HG03558 (cell line): ENCODE measurements around the gene ACTN1.

Experiments used
- ATAC-seq: cut with Tn5 transposase; IDR thresholded peaks from one replicate; pipeline ENCODE4 v1.9.1; 2021; ENCODE audit warnings: moderate number of reproducible peaks; ENCODE audit not compliant: unreplicated experiment; ENCODE audit errors: extremely low read depth

ACTN1 gene

GRCh38 chr14:68955164-68955850 is 23.8 kb downstream of the ACTN1 start:
- ATAC-seq: no peak

DNA sequence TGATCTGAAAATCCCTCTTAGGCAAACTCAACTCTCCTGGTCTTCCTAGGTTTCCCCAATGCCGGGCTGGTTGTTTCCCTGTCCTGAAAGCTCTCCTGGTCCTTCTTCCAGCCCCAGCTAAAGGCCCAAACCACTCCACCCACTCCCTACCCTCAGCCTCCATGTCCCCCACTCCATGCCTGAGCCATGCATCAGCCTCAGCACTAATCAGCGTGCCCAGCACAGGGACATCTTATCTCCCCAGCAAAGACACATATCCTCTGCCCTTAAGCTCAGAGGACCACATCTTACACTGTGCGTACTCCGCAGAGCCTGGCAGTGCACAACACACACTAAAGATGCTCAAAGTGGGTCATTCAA is 25.9 kb downstream of the ACTN1 start:
- ATAC-seq: no peak

GRCh38 chr14:68952531-68953195 is 26.4 kb downstream of the ACTN1 start:
- no peak for ATAC-seq

- no peak for ATAC-seq
Observed at GRCh38 chr14:68951800-68952530, 27.1 kb downstream of the ACTN1 start.

DNA sequence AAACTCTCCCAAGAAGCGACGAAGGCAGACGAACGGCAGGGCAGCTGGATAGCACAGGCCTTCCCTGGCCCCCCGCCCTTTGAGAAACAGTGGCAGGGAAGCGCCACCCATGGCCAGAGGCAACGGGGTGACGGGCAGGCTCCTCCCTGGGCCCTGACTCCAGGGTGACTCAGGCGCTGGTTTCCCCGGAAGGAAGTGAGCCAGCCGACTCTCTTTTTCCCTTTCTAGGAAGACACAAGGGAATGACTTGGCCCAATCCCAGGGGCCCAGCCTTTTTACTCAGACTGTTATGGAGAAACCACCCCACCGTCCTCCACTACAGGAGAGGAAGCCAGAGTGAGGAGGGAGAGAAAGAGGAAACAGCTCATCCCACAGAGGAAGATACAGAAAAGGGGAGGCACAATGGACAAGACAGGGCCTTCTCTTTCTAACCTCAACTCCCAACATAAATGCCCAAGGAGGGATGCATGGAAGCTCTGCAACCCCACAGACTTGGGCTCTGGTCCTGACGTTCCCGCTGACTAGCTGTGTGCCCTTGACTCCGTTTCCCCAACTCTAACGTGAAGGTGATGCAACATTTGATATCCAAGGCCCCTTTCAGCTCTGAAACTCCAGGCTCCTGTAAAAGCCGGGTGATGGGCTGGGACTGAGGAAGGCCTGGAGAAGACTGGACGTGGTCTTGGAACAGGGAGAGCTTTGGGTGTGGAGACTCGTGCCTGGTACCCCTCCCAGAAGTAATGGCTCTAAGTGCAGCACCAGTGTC is 27.9 kb downstream of the ACTN1 start:
- no peak for ATAC-seq

- no peak for ATAC-seq
Observed at GRCh38 chr14:68950111-68950510, 29.0 kb downstream of the ACTN1 start.

- ATAC-seq: no peak
Observed at GRCh38 chr14:68949601-68949965, 29.5 kb downstream of the ACTN1 start.

DNA sequence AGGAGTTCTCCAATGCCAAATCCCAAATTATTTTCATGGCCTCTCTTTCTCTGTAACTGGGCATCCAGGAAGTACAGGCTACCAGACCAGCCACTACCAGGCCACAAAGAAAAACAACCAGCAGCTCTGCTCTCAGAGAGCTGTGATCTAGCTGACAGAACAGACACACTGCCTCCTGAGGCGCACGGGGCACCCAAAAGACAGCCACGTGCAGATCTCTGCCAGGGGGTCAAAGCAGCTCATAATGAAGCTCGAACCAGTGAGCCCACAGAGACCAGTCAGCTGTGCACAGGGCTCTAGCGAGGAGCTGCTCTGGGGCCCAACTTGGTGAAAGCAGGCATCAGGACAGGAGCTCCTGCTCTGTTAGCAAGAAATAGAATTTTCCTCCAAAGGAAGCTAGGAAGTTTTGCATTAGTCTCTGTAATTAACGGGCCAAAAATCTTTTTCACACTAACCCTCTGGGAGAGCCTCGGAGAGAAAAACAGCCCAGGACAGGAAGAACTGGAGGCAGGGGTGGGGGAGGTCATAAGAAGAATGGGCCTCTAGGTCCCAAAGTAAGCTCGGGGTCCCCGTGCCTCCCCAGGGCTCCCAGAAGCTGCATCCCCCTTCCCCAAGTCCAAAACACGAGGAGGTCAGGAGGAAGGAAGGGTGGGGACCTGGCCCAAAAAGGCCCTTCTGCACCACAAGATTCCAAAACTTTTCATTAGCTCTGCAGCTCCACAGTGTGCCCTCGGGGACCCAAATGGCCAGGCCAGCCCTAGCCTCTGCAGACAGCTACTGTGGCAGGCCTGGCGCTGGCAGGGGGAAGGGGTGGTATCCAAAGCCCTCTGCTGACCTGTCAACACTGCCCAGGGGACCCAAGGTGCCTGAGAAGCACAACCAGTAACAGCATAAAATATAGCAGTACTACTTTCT is 30.2 kb downstream of the ACTN1 start:
- ATAC-seq: no peak

DNA sequence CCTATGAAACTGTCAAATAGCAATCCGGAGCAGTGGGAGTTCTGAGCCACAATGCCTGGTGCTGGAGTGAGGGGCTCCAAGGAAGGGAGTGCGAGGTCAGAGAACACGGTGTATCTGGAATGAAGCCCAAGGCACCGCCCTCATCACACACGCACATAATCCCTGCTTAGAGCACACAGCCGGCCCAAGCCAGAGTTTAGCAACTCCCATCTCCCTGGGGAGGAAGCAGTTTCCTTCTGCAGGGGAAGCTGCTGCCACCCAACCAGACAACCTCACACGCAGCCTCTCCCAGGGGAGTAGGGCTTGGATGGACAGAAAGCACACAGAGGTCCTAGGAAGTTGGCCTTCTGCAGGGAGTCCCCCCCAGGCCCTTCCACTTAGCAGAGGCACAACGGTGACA is 31.3 kb downstream of the ACTN1 start:
- ATAC-seq: no peak

GRCh38 chr14:68946489-68946822 is 32.6 kb downstream of the ACTN1 start:
- no peak for ATAC-seq

DNA sequence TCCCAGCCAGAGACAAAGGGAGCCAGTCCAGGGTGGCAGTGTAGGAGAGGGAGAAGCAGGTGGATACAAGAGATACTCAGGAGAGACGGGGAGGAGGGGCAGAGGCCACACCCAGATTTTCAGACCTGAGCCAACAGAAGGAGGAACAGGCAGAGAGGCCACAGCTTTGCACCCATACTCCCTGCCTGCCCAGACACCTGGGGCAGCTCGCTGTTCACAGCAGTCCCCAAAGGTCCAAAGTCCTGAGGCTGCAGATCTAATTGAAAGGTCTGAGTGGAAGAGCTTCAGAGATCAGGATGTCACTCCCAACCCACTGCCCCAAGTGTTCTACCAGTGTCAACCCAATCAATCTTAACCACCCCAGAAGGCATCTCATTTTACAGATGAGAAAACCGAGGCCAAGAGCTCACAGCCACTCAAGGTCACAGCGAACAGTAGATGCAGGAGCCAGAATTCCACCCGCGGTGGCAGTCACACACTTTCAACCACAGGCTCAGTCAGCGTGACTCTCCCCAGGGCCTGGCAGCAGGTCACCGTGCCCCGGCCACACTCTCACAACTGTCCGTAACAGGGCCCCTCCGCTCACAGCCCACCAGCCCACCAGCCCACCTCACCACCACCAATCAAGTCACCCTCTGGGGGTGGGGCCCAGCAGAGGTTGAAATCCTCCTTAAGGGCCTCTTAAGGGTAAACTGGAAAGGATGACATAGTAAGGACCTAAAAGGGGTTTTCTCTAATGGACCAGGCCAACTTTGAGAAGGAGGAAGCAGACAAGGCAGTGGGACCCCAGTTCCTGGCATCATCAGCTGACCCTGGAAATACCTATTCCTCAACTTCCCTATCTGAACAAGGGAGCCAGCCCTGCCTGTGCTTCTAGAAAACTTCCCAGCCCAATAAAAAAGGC is 33.3 kb downstream of the ACTN1 start:
- ATAC-seq: no peak

- no peak for ATAC-seq
Observed at GRCh38 chr14:68945190-68945584, 33.9 kb downstream of the ACTN1 start.

GRCh38 chr14:68944162-68944561 is 34.9 kb downstream of the ACTN1 start:
- ATAC-seq: no peak

DNA sequence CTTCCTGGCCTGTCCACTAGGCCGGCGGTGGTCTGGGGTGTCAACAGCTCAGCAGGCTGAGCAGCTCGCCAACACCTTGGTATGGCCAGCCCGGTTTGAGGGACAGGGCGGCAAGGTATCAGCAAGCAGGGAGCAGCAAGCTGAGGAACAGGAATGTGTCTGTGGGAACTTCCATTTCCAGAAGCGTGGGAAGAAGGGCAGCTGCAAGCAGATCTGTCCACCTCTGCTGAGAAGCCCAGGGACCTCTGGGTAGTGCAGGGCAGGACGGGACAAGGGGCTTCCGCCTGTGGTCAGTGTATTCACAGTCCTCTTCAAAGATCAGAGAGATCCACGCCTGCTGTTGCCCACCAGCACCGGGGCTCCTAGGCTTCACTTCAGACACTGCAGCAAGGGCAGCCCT is 36.0 kb downstream of the ACTN1 start:
- ATAC-seq: no peak

DNA sequence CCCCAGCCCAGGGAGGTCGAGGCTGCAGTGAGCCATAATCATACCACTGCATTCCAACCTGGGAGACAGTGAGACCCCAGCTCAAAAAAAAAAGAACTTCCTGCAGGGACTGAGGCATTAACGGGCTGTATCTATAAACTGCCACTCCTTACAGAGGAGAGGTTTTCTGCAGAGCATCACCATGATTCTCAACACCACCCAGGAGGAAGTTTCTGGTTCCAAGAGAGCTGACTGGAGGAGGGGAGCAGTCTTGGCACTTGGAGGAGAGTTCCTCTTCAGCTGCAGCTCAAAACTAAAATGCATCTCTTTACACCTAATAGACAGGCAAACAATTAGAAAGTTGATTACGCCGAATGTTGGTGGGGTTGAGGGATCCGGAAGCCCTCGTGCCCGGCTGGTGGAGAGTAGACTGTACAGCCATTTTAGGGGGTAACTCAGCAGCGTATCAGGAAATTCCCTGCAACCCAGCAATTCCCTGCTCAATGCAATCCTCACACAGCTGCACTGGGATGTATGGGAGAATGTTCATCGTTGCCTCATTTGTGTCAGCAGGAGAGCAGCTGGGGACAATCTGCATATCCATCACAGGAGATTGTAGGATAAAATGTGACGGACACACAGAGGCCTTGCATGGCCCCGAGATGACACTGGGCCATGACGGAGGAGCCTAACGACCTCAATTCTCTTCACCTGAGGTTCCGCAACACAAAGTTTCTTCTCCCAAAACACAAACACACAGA is 36.6 kb downstream of the ACTN1 start:
- no peak for ATAC-seq

DNA sequence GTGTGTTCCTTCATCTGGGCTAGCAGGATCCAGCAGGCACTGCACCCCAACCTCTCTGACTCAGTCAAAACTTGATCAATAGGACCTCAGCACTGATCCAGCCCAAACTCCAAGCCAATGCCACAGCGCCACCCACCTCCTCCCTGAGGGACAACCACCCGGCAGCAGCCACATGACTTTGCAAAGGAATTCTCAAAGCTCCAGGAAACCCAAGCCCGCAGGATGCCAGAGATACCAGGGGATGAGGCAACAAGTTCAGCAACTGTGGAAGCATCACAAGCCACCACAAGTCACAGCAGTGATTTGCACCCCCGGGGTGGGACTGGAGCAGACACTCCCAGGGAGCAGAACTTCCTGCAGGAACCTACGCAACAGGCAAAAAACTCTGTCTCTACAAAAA is 37.3 kb downstream of the ACTN1 start:
- ATAC-seq: no peak

DNA sequence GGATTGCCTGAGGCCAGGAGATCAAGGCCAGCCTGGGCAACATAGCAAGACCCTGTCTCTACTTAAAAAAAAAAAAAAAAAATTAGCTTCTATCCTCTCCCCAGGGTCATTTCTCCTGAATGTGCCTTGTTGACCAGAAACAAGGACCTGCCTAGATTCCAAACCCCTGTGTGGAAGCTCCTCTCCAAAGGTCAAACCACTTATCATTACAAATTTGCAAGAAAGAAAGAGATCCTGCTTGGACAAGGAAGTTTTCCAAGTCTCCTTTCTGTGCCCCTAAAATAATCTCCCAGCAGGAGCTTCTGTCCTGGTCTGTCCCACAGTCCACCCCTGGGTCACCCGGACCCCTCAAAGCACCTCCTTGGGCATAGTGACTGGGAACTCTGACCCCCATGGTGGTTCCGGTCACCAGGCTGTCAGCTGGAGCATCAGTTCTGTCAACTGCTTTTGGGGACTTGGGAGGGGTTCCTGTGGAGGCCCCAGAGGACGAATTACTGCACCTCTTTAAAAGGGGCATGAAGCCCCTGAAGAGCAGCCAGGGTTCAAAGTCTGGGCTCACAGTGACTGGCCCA is 38.4 kb downstream of the ACTN1 start:
- ATAC-seq: no peak
